SIG-M5 treated with dmso at 0.1 percent for 504 hours (cell line): ENCODE measurements around the gene HCK.
A peak's percentile ranks its signal among the peaks of the same experiment; 100 is the strongest.
"Not testable (repeated sequence)": the region's sequence is repeated elsewhere in the genome, so short reads cannot be mapped to it uniquely, and the experiment has no call there.

Source experiments
- DNase-seq: peaks from one replicate; lab custom pipeline; 2025; ENCODE audit not compliant: unreplicated experiment; lab: John Stamatoyannopoulos, UW

HCK gene

GRCh38 chr20:32028647-32029372, 23.2 kb upstream of the HCK start:
- no peak for DNase-seq

DNA sequence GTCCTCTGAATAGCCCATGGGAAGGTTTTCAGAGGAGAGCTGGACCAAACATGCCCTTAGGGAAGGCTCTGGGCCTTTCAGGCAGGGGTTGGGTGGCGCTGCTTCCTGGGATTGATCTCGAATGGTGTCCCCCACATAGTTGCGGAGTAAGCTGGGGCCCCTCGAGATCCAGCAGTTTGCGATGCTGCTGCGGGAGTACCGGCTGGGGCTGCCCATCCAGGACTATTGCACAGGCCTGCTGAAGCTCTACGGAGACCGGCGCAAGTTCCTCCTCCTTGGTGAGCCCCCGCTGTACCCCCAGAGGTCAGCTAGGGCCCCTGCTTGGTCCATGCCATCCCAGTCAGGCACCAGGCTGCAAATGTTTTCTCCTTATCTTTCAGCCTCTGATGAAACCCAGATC, 22.5 kb upstream of the HCK start:
- no peak for DNase-seq

DNA sequence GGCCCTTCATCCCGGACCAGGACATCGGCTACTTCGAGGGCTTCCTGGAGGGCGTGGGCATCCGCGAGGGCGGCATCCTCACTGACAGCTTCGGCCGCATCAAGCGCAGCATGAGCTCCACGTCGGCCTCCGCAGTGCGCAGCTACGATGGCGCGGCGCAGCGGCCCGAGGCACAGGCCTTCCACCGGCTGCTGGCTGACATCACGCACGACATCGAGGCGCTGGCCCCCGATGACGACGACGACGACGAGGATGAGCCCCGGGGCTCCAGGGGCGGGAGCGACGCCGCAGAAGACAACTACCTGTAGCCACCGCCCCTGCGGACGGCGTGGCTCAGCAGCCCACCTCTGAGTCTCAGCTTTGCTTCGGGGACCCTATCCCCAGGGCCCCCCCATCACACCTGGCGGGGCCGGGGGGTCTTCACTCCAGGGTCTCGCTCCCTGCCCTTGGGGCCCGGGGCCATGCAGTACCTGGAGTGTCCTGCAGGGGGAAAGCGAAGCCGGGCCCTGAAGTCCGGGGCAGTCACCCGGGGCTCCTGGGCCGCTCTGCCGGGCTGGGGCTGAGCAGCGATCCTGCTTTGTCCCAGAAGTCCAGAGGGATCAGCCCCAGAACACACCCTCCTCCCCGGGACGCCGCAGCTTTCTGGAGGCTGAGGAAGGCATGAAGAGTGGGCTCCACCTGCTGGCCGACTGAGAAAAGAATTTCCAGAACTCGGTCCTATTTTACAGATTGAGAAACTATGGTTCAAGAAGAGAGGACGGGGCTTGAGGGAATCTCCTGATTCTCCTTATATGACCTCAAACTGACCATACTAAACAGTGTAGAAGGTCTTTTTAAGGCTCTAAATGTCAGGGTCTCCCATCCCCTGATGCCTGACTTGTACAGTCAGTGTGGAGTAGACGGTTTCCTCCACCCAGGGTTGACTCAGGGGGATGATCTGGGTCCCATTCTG, 20.8 kb upstream of the HCK start:
- peak; percentile 71 for DNase-seq

- no peak for DNase-seq
Measured at GRCh38 chr20:32033316-32033715, 18.7 kb upstream of the HCK start.

- DNase-seq: not testable (repeated sequence)
Measured at GRCh38 chr20:32033721-32034120, 18.3 kb upstream of the HCK start.

DNA sequence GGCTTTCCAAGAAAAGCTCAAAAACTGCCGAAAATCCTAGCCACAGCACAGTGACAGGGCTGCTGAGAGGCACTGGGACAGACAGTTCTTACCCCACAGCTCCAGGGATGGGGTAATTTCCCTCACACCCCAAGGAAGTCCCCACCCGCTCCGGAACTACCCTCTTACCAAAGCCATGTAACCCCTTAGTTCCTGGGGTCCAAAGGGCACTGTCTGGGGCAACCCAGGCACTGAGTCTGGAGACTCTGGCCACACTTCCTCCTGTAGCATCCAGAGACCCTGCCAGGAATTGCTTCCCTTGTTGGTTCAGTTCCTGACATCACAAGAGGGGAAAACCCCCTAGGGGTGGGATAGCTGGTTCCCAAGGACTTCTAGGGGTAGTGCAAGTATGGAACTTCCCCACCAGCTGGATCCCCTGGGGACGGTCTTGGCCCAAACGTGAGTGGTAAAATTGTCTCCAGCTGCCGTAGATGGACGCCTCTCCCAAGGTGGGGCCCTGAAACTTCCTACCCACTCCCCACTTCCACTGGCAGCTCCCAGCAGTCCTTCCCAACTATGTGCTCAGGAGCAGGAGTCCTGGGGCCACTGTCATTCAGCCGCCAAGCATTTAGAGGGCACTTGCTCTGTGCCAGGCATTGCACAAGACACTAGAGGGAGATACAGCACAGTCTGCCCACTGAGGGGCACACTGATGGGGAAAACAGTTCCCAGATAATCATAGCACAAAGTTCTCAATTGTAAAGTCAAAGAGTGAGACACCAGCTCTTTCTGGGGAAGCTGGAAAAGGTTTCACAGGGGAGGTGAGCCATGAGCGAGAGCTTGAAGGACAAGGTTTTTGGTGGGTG, 17.2 kb upstream of the HCK start:
- DNase-seq: peak; percentile 48

DNA sequence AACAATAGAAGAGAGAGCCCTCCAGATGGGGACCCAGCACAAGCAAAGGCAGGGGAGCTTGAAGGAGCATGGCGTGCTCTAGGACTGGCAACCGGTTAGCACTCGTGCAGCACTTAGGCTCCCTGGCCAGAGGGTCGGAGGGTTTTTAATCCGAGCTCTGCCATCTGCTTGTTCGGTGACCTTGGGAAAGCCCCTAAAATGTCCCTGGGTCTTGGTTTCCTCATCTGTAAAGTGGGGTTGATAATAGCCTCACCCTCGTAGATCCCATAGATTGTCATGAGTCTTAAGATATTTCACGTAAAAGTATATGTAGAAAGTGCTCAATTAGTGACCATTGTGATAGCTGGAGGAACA, 16.6 kb upstream of the HCK start:
- no peak for DNase-seq

DNA sequence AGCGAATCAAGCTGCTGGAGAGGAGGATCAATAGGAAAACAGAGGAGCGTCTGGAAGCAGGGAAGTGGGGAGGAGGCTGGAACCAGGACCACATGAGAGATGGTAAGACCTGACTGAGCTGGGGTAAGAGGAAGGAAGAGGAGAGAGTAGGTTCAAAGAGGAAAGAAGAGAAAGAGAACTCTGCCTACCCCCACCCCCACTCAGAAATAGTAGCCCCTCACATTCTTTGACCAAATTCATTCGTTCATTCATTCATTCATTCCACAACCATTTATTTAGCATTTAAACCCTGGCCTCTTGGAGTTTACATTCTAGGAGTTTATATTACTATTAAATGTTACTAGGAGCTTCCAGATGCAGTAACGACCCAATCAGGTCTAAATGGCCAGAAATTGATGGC, 15.8 kb upstream of the HCK start:
- no peak for DNase-seq

- peak; percentile 53 for DNase-seq
Measured at GRCh38 chr20:32036716-32037485, 15.1 kb upstream of the HCK start.

DNA sequence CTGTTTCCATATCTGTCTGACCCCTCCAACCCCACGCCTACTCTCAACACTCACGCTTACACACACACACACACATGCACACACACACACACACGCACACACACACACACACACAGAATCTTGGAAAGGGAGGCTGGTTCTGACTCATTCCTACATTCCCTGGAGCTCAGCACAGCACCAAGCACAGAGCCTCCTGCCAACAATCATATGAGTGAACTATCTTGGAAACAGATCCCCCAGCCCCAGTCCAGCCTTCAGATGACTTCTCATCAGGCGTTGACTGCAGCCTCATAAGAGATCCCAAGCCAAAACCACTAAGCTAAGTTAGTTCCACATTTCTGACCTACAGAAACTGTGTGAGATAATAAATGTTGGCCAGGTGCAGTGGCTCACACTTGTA, 14.1 kb upstream of the HCK start:
- DNase-seq: peak; percentile 39

GRCh38 chr20:32040142-32040953, 11.7 kb upstream of the HCK start:
- peak; percentile 92 for DNase-seq

DNA sequence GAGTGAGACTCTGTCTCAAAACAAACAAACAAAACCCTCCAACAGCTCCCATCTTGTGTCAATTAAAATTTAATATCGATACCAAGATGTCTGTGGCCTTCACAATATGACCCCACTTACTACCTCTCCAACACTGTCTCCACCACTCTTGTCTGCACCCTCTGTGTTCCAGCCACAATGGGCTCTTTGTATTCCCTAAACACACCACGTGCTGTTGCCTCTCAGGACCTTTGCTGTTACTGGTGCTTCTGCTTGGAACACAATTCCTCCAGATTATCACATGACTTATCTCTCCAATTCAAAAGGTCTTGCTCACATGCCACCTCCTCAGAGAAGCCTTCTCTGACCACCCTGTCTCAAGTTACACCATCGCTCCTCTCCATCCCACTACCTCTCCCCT, 6.0 kb upstream of the HCK start:
- DNase-seq: no peak

DNA sequence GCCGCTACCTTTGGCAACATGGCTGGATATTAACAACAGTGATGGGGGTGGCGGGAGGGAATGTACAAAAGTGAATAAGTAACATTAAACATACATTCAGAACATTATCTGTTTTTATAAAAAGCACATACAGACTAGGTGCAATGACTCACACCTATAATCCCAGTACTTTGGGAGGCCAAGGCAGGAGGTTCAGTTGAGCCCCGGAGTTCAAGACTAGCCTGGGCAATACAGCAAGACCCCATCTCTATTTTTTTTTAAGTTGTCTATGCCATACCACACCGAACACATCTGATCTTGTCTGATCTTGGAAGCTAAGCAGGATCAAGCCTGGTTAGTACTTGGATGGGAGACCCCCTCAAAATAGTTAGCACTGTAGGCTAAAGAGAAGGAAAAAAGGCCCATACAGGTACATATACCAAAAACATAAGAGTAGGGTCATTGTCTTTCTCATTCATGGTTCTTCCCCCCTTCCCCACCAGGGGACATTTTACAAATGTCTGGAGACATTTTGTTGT, 1.7 kb upstream of the HCK start:
- DNase-seq: no peak

- DNase-seq: peak; percentile 76
Measured at GRCh38 chr20:32050851-32051556, 1.0 kb upstream of the HCK start.

GRCh38 chr20:32051720-32052089, 337 bp upstream of the HCK start:
- no peak for DNase-seq

GRCh38 chr20:32052778-32053362, 828 bp downstream of the HCK start:
- peak; percentile 43 for DNase-seq

DNA sequence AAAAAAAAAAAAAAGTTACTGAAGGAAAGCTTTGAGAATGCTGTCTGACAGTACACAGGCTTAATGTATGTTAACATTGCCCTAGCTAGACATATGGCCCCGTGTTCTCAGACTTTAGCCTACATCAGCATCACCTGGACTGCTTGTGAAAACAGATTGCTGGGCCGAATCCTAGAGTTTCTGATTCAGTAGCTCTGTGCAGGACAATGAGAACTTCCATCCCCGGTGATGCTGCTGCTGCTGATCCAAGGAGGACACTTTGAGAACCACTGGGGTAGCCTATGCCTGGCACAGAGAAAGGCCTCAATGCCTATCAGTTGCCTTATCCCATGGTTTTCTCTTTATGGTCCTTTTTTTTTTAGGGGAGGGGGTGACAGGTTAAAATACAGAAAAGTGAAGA, 1.6 kb downstream of the HCK start:
- DNase-seq: no peak

DNA sequence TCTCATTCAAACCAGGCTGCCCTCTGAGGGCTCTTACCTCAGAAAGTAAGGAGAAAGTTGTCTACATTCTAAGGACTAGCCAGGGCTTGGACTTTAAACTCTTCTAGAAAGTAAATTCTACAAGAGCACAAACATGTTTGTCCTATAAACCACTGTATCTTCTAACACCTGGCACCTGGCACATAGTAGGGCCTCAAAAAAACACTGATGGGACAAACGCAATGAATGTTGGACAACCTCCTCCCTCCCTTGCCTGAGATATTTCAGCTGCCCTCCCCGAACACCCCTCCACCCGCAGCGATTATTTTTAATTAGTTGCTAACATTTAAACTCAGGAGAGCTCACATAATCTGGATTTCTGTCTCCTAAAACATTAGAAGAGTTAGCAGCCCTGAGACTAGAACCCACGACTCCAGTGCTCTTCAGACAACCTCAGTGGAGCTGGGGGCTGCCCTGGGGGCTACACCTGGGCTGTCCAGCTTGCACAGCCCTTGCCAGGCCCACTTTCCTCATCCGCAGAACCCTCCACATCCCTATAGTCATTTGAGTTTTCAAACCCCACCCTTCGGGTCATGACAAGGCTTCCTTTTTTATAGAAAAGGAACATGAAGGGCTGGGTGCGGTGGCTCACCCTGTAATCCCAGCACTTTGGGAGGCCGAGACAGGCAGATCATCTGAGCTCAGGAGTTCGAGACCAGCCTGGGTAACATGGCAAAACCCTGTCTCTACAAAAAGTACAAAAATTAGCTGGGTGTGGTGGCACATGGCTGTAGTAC, 4.9 kb downstream of the HCK start:
- DNase-seq: no peak
